BLaER1 (cell line): Measurements from ENCODE around the gene VARS2.

ENCODE experiments used
- H3K27ac ChIP-seq: shearing (Covaris generic); formaldehyde crosslinking; 2 replicates; pipeline ENCODE4 v1.8.1; 2022
- H3K27me3 ChIP-seq: shearing (Covaris generic); formaldehyde crosslinking; 2 replicates; pipeline ENCODE4 v1.8.1; 2022
- H3K36me3 ChIP-seq: shearing (Covaris generic); formaldehyde crosslinking; 2 replicates; pipeline ENCODE4 v1.8.1; 2022
- H3K4me1 ChIP-seq: shearing (Covaris generic); formaldehyde crosslinking; 2 replicates; pipeline ENCODE4 v1.8.1; 2022
- H3K4me2 ChIP-seq: shearing (Covaris generic); formaldehyde crosslinking; 2 replicates; pipeline ENCODE4 v1.8.1; 2022
- H3K4me3 ChIP-seq: shearing (Covaris generic); formaldehyde crosslinking; 2 replicates; pipeline ENCODE4 v1.8.1; 2022
- H3K9ac ChIP-seq: shearing (Covaris generic); formaldehyde crosslinking; 2 replicates; pipeline ENCODE4 v1.8.1; 2022
- H3K9me3 ChIP-seq: shearing (Covaris generic); formaldehyde crosslinking; 2 replicates; pipeline ENCODE4 v1.8.1; 2022
- H4K20me1 ChIP-seq: shearing (Covaris generic); formaldehyde crosslinking; 2 replicates; pipeline ENCODE4 v1.8.1; 2022
- Cebpa-rat ChIP-seq: shearing (Covaris generic); IDR thresholded peaks from 2 replicates; pipeline ENCODE4 v1.8.1; 2022

The VARS2 gene

GRCh38 chr6:30928677-30929076, 14.6 kb downstream of the VARS2 start:
- Histone ChIP-seq H3K4me3 (no peak overlapping the region), H3K4me2 (no peak overlapping the region), H3K9ac (no peak overlapping the region), H3K36me3 (peaks cover 54% of the 10 kb centered on the region), H3K9me3 (peaks cover 13% of the 10 kb centered on the region), H3K27ac (no peak overlapping the region), H3K27me3 (no peaks in the 10 kb centered on the region), H4K20me1 (no peaks in the 10 kb centered on the region), H3K4me1 (no peaks in the 10 kb centered on the region)
- TF ChIP-seq Cebpa-rat = no peak

- Histone ChIP-seq H3K4me1 (no peaks in the 10 kb centered on the region), H3K27me3 (no peaks in the 10 kb centered on the region), H3K9ac (no peak overlapping the region), H3K9me3 (peaks cover 13% of the 10 kb centered on the region), H3K27ac (no peak overlapping the region), H3K36me3 (peaks cover 36% of the 10 kb centered on the region), H3K4me2 (no peak overlapping the region), H3K4me3 (no peak overlapping the region), H4K20me1 (no peaks in the 10 kb centered on the region)
- no peak for TF ChIP-seq Cebpa-rat
These were observed 16.5 kb downstream of the VARS2 start for GRCh38 chr6:30930506-30930905.

GRCh38 chr6:30931272-30931671, 17.2 kb downstream of the VARS2 start:
- peaks cover 13% of the 10 kb centered on the region for H3K9me3 ChIP-seq
- H3K4me1 ChIP-seq = no peaks in the 10 kb centered on the region
- H3K36me3 ChIP-seq = peaks cover 28% of the 10 kb centered on the region
- H3K4me2 ChIP-seq = no peak overlapping the region
- H4K20me1 ChIP-seq = no peaks in the 10 kb centered on the region
- H3K27ac ChIP-seq = no peak overlapping the region
- TF ChIP-seq Cebpa-rat = no peak
- H3K4me3 ChIP-seq = no peak overlapping the region
- H3K9ac ChIP-seq = no peak overlapping the region
- no peaks in the 10 kb centered on the region for H3K27me3 ChIP-seq

GRCh38 chr6:30931969-30932645, 18.1 kb downstream of the VARS2 start, which contains the start of gene SFTA2:
Gene SFTA2, minus strand, starts transcription at chr6:30932170. Its CDS starts 74 bp downstream, at chr6:30932096.
- H3K4me3 ChIP-seq = no peak within 1 kb of the TSS
- peaks cover 20% of the 10 kb centered on the region for H3K36me3 ChIP-seq
- no peak within 1 kb of the TSS for H3K27ac ChIP-seq
- TF ChIP-seq Cebpa-rat = no peak
- H3K9me3 ChIP-seq = peaks cover 13% of the 10 kb centered on the region
- H4K20me1 ChIP-seq = no peaks in the 10 kb centered on the region
- H3K27me3 ChIP-seq = no peaks in the 10 kb centered on the region
- H3K4me2 ChIP-seq = no peak within 1 kb of the TSS
- no peaks in the 10 kb centered on the region for H3K4me1 ChIP-seq
- H3K9ac ChIP-seq = no peak within 1 kb of the TSS

GRCh38 chr6:30932665-30933365, 18.8 kb downstream of the VARS2 start:
- no peak for TF ChIP-seq Cebpa-rat
- H3K27me3 ChIP-seq = no peaks in the 10 kb centered on the region
- H3K36me3 ChIP-seq = peaks cover 13% of the 10 kb centered on the region
- no peak overlapping the region for H3K9ac ChIP-seq
- H3K4me3 ChIP-seq = no peak overlapping the region
- H3K4me1 ChIP-seq = no peaks in the 10 kb centered on the region
- H3K4me2 ChIP-seq = no peak overlapping the region
- peaks cover 13% of the 10 kb centered on the region for H3K9me3 ChIP-seq
- H3K27ac ChIP-seq = no peak overlapping the region
- H4K20me1 ChIP-seq = no peaks in the 10 kb centered on the region

GRCh38 chr6:30935018-30935417, 21.0 kb downstream of the VARS2 start:
- Histone ChIP-seq H3K36me3 (no peaks in the 10 kb centered on the region), H3K4me3 (no peak overlapping the region), H3K4me1 (no peaks in the 10 kb centered on the region), H3K9me3 (no peaks in the 10 kb centered on the region), H3K27me3 (no peaks in the 10 kb centered on the region), H3K9ac (no peak overlapping the region), H3K4me2 (no peak overlapping the region), H4K20me1 (no peaks in the 10 kb centered on the region), H3K27ac (no peak overlapping the region)
- TF ChIP-seq Cebpa-rat = no peak

GRCh38 chr6:30937265-30937664, 23.2 kb downstream of the VARS2 start:
- Histone ChIP-seq H3K4me1 (no peaks in the 10 kb centered on the region), H3K27ac (no peak overlapping the region)
- no peak for TF ChIP-seq Cebpa-rat

GRCh38 chr6:30938730-30939129, 24.7 kb downstream of the VARS2 start:
- Histone ChIP-seq H3K9ac (no peak overlapping the region), H3K27ac (no peak overlapping the region), H3K27me3 (no peaks in the 10 kb centered on the region), H3K36me3 (no peaks in the 10 kb centered on the region), H3K4me1 (no peaks in the 10 kb centered on the region), H3K9me3 (no peaks in the 10 kb centered on the region), H4K20me1 (no peaks in the 10 kb centered on the region), H3K4me3 (no peak overlapping the region), H3K4me2 (no peak overlapping the region)
- no peak for TF ChIP-seq Cebpa-rat

More at GRCh38 chr6:30937265-30937664, 23.2 kb downstream of the VARS2 start:
- H3K27me3 ChIP-seq = no peaks in the 10 kb centered on the region
- H3K4me2 ChIP-seq = no peak overlapping the region
- H3K4me3 ChIP-seq = no peak overlapping the region
- no peaks in the 10 kb centered on the region for H3K9me3 ChIP-seq
- H4K20me1 ChIP-seq = no peaks in the 10 kb centered on the region
- no peaks in the 10 kb centered on the region for H3K36me3 ChIP-seq
- H3K9ac ChIP-seq = no peak overlapping the region

- no peak overlapping the region for H3K4me2 ChIP-seq
- H3K9me3 ChIP-seq = no peaks in the 10 kb centered on the region
- H4K20me1 ChIP-seq = no peaks in the 10 kb centered on the region
- H3K4me3 ChIP-seq = no peak overlapping the region
- no peaks in the 10 kb centered on the region for H3K4me1 ChIP-seq
- no peak for TF ChIP-seq Cebpa-rat
- no peak overlapping the region for H3K9ac ChIP-seq
- no peak overlapping the region for H3K27ac ChIP-seq
- H3K36me3 ChIP-seq = no peaks in the 10 kb centered on the region
- no peaks in the 10 kb centered on the region for H3K27me3 ChIP-seq
These were observed 25.4 kb downstream of the VARS2 start for GRCh38 chr6:30939473-30939872.

- Histone ChIP-seq H3K9me3 (no peaks in the 10 kb centered on the region), H4K20me1 (no peaks in the 10 kb centered on the region), H3K27ac (no peak within 1 kb of the TSS), H3K4me3 (no peak within 1 kb of the TSS), H3K4me2 (no peak within 1 kb of the TSS), H3K9ac (no peak within 1 kb of the TSS), H3K27me3 (no peaks in the 10 kb centered on the region), H3K4me1 (no peaks in the 10 kb centered on the region), H3K36me3 (no peaks in the 10 kb centered on the region)
- TF ChIP-seq Cebpa-rat = no peak
These were observed 26.4 kb downstream of the VARS2 start, which contains the start of gene MUCL3 for GRCh38 chr6:30940361-30940986. Gene MUCL3, plus strand, starts transcription at chr6:30940973. Its CDS starts 27 bp downstream, at chr6:30941000.
